K562 (cell line): ENCODE results near the gene SLC30A1.

ENCODE experiments used
- ADNP ChIP-seq: fragments of 200-800 bp; sonication (Bioruptor generic); IDR thresholded peaks from 2 replicates; pipeline ENCODE4 v1.6.1; 2016; ENCODE audit warnings: missing genetic modification characterization, missing compliant biosample characterization
- CC2D1A ChIP-seq: fragments of 450-650 bp; IDR thresholded peaks from 2 replicates; pipeline ENCODE4 v1.6.1; 2017; ENCODE audit warnings: mild to moderate bottlenecking
- CHD7 ChIP-seq: fragments of 200-600 bp; sonication (generic); IDR thresholded peaks from one replicate; pipeline ENCODE4 v1.6.1; 2012; ENCODE audit warnings: mild to moderate bottlenecking, low read depth, low read length, inconsistent platforms
- EP300 ChIP-seq: IDR thresholded peaks from 2 replicates; pipeline ENCODE4 v1.6.1; 2012; ENCODE audit warnings: low read length, improper control_type of control experiment
- SIN3A ChIP-seq, 2 experiments: fragments of 150-350 bp in 1 of 2; IDR thresholded peaks; 2 replicates each; pipeline ENCODE4 v1.6.1; 2011 to 2016; ENCODE audit warnings: borderline replicate concordance in 2 of 2, low read depth in 2 of 2, low read length in 2 of 2, mild to moderate bottlenecking in 2 of 2, moderate library complexity in 2 of 2; ENCODE audit not compliant: control insufficient read depth in 1 of 2
- USF2 ChIP-seq: sonication (generic); formaldehyde crosslinking; IDR thresholded peaks from 2 replicates; pipeline ENCODE4 v1.5.0; 2020; ENCODE audit warnings: missing genetic modification reagents
- ZNF146 ChIP-seq: IDR thresholded peaks from one replicate; pipeline ENCODE4 v1.6.1; 2018; ENCODE audit warnings: missing compliant biosample characterization; ENCODE audit not compliant: unreplicated experiment
- ZNF785 ChIP-seq: fragments of 250-450 bp; sonication (Bioruptor Pico); IDR thresholded peaks from 2 replicates; pipeline ENCODE4 v1.4.0; 2020; ENCODE audit warnings: mild to moderate bottlenecking
- TF ChIP-seq, protein P1 (sequence below), 2 experiments: fragments of 450-650 bp; conservative IDR thresholded peaks; 2 replicates each; pipeline ENCODE4 v1.6.1; 2017; ENCODE audit warnings: mild to moderate bottlenecking in 2 of 2, moderate library complexity in 2 of 2

DNA sequence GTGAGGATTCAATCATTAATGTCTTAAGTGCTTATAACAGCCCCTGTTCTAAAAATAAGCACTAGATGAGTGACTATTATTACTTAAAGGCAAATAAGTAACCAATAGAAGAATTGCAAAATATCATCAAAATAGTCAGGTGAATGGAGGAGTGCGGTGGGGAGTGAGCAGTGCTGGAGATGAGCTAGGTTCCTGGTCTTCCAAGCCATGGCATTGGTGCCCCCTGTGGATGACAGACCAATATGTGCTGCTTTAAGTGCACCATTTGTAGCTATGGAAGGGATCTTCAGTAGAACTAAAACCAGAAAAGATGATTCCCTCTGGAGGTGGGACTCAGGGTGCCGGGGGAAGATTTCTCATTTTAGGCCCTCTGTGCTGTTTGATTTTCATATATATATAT is 46.1 kb upstream of the SLC30A1 start:
- TF ChIP-seq USF2 (CRISPR knock-in tag): no peak
- TF ChIP-seq, protein P1, sequence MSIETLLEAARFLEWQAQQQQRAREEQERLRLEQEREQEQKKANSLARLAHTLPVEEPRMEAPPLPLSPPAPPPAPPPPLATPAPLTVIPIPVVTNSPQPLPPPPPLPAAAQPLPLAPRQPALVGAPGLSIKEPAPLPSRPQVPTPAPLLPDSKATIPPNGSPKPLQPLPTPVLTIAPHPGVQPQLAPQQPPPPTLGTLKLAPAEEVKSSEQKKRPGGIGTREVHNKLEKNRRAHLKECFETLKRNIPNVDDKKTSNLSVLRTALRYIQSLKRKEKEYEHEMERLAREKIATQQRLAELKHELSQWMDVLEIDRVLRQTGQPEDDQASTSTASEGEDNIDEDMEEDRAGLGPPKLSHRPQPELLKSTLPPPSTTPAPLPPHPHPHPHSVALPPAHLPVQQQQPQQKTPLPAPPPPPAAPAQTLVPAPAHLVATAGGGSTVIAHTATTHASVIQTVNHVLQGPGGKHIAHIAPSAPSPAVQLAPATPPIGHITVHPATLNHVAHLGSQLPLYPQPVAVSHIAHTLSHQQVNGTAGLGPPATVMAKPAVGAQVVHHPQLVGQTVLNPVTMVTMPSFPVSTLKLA (conservative IDR thresholded peaks at IDR 0.05): no peak
- TF ChIP-seq SIN3A (IDR thresholded peaks at IDR 0.05; ENCODE audit: borderline replicate concordance in 2 of 2, control insufficient read depth in 1 of 2, low read depth in 2 of 2, low read length in 2 of 2): no peak
- no peak for TF ChIP-seq ZNF785 (CRISPR knock-in tag)
- TF ChIP-seq CC2D1A: no peak
- no peak for TF ChIP-seq CHD7
- TF ChIP-seq ADNP: no peak
- no peak for TF ChIP-seq EP300
- TF ChIP-seq ZNF146 (CRISPR knock-in tag): no peak
